GM19099 (cell line): ENCODE measurements around the gene DARS1.

Experiments
- POLR2A ChIP-seq: IDR thresholded peaks from 3 replicates; pipeline ENCODE4 v1.6.1; 2011; ENCODE audit warnings: low read depth; ENCODE audit not compliant: insufficient read length; ENCODE audit errors: extremely low read depth

DARS1 gene

DNA sequence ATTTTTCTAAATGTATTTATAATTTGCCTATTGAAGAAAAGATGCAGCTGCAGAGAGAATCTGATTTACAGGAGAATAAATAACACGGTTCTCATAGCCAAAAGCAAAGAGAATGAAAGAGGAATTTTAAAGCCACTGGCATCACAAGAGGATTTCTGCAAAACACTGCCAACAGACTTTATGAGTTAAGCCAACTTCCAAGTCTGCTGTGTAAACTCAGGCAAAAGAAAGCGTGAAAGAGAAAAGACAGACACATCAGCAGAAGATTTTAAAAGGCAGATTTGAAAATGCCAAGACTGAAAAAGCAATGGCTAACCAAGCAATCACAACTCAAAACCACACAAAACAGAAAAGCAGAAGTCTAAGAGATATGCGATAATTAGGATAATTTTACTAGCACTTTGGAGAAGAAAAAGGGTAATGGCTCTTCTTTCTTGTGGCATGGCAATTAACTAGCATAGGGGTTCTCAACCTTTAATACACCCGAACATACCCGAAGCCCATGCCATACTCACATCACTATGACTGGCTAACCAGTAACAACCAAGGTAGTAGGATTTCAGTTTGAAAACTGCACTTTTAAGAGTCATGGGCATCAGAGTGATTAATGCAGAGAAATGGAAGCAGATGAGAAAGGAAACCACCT lies 4.9 kb downstream of the DARS1 start:
- no peak for TF ChIP-seq POLR2A

DNA sequence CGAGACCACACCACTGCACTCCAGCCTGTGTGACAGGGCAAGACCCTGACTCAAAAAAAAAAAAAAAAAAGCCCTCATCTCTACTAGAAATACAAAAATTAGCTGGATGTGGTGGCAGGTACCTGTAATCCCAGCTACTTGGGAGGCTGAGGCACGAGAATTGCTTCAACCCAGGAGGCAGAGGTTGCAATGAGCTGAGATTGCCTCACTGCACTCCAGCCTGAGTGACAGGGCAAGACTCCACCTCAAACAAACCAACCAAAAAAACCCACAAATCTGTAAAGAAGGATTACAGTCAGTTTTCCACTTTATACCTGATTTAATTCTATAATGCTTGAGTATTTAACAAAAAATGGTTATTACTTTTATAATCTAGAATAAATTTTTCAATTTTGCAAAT lies 9.7 kb downstream of the DARS1 start:
- TF ChIP-seq POLR2A: no peak

DNA sequence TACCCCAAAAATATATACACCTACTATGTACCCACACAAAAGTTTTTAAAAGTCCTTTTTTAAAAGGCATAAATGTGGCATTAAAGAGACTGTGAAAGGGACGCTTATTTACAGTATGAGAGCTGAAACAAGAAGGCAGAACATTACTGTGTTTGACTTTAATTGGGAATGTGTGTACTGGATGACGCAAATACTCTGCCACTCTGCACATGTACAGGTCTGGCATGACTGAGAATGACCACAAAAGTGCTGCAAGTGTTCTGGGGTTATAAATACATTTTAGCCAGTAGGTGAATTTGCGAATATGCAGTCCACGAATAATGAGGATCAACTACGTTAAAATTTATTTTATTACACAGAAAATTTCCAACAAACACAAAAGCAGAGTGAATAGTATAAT lies 11.4 kb downstream of the DARS1 start:
- TF ChIP-seq POLR2A: no peak

DNA sequence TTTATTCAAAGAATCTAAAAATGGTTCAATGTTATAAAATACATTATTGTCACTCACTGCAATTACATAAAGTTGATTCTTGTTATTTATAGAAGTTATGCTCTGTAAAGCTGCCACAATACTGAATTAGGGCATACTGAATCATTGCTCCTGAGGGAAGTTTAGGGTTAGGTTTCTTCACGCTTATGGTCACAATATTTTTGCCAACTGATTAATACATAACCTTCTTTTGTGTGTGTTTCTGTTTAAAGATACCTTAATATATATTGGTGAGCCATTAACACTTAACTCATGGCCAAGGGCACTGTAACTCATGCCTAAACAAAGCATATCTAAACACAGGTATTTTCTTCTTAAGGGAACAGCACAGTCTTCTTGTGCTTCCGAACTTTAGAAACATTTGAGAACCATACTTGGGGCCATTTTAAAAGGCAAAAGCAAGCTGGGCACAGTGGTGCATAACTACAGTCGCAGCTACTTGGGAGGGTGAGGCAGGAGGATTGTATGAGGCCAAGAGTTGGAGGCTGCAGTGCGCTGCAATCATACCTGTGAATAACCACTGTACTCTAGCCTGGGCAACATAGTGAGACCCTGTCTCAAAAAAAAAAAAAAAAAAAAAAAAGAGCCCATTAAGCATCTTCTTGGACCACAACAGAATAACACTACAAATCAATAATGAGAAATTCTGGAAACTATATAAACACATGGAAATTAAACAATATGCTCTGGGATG lies 15.6 kb downstream of the DARS1 start:
- TF ChIP-seq POLR2A: no peak

DNA sequence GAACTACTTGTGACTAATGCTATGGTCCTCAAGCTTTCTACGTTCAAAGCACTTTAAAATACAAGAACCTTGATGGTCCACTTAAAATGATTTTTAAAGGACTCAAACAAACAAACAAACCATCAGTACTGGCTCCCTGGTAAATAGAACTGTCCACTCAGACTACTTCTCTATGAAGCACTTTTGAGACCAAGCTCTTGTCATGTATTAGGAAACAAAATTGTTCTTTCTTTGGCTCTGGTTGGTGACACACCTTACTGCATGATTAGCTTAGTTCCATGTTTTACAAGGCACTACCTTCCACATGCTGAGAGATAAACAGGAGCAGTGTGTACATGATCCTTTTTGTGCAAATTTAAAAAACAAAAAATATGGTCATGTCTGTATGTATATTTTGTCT lies 19.7 kb downstream of the DARS1 start:
- TF ChIP-seq POLR2A: no peak

DNA sequence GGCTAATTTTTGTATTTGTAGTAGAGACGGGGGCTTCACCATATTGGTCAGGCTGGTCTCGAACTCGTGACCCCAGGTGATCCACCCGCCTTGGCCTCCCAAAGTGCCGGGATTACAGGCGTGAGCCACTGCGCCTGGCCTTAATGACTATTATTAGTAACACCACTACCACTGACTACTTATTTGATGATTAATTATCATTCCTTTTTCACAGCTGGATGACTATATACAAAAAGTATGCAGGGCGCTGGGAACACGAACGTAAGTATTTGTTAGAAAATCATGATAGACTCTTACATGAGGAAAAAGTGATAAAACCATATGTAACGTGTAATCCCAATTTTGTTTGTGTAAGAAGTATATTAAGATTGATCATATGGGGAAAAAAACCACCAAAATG lies 21.6 kb downstream of the DARS1 start:
- no peak for TF ChIP-seq POLR2A

DNA sequence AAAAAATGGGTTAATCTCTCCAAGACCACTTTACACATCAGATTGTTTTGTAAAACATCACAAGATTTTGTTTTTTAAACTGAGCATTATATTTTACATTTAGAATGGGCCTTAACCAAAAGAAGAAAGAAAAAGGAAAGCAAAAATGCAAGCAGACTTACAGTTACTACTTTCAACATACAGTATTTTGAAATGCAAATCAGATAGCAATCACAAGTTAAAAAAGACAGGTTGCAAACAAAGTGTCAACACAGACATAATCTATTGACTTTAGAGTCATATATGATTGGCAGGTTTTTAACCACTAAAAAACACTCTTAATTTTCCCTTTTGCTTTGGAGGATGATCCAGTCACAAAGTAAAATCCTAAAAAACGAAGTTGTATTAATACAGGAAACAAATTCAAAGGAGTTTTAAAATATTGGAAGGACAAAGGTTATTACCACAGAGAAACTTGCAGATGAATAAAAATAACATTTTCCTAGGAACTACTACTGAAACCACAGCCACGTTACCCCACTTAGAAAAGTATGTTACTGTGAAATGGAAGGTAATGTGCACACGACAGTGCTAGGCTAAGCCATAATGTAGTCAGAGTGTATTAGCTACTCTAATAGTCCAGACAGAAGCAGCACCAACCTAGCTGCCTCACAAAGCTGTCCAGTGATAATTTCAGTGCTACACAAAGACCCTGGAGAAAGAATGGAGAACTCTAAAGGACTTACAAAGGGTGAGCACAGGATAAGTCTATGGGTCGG lies 22.9 kb downstream of the DARS1 start:
- TF ChIP-seq POLR2A: no peak

DNA sequence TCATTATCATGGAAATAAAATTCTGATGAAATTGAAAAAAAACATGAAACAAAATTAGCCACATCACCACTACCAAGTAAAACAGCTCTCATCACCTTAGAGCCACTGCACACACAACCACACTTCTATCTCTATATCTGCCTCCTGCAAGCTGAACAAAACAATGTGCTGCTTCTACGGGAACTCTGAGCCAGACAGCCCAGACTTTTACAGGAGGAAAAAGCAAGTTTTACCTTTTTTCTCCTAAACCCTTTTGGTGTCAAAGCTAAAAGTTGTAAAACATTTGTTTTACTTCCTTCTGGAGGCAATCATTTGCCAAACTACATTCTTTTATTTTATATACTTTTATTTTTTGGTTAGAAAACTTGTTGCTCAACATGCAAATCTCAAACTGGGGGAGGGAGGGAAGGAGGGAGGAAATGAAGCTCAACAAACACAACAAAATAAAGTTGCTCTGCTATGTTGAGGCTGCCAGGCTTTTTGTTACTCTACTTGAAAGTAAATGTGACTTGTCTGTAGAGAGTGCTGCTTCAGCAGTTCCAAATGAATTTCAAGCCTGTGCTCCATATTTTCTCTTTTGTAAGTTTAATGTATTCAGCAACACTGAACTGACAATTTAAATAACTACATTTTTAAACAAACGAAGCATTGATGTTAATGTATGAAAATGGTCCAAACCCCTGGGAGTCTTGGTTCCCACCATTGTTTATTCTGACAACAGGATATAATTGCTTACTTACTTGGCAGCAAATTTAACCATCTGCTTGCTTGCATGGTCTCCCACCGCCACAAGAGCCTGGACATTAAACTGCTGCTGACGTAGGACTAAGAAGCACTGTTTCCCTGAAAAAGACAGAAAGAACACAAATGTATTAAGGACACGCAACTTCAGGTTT lies 24.5 kb downstream of the DARS1 start:
- no peak for TF ChIP-seq POLR2A

DNA sequence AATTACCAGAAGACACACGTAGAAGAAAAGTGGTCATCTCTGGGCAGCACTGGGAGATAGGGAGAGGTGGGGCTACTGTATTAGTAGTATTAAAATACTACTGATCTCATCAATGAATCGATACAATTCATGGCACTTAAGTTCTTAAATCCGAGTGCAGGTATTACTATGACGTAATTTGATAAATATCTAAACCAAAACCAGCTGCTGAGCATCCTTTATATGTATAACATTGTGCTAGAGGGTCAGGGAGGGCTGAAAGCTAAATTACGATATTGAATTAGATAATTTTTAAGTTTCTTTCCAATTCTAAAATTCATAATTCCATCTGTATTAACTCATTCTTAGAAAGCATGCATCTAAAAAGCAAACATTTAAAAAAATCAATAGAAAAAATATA lies 25.3 kb downstream of the DARS1 start:
- no peak for TF ChIP-seq POLR2A

DNA sequence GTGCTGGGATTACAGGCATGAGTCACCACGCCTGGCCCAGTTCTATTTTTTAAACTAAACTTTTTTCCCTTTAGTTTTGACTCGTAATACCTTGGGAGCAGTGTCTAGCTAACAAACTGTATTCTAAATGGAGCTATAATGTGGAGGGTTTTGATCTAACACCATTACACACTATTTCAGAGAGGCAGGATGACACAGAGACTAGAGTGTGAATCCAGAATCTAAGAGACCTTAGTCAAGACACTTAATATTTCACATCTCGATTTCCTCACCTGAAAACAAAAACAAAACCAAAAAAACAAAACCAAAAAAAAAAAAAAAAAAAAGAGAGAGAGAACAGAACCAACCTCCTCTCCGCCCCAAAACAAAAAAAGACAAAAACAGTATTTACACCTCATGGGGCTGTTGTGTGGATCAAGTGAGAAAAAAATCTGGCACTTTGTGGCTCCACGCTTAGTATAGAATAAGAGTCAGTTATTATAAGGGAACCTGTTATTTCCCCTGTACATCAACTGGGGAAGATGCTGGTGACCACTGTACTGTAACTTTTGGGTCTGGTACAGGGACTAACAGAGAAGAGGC lies 31.3 kb downstream of the DARS1 start:
- TF ChIP-seq POLR2A: no peak

DNA sequence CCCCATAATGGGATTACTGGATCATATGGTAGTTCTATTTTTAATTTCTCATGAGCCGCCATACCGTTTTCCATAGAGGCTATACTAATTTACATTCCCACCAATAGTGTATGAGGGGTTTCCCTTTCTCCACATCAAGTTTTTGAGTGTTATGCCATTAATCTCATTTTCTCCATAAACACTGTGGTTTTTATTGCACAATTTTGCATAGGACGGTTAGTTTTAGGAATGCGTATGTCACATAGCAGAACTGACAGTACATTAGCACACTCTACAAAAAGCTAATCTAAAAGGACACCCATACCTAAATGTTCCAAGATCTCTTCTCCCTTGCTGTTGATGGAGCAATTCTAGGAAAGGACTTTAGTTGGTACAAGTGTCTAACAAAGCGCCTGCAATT lies 32.5 kb downstream of the DARS1 start:
- no peak for TF ChIP-seq POLR2A

DNA sequence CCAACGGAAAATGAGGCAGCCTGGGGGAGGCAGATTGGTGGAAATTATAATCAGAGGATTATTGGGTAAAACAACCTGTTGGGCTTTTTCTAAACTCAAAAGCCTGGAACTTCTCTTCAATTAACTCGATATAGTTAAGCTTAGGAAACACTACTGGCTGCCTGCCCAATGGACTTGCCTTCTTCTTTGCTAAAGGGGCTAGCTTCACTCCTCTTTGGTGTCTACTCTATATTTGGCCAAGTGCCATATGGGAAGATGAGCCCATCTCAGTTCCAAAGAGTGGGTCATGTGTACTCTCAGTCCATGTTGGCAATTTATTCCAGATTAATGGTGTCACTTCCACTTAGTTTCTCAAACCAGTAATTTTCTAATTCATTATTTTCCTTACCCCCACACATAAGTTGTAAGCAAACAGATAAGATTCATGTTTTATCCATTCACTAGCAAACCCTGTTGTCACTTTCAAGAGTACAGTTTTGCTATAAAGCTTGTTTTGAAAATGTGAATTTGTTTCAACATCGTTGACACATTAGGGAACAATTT lies 34.3 kb downstream of the DARS1 start:
- no peak for TF ChIP-seq POLR2A

DNA sequence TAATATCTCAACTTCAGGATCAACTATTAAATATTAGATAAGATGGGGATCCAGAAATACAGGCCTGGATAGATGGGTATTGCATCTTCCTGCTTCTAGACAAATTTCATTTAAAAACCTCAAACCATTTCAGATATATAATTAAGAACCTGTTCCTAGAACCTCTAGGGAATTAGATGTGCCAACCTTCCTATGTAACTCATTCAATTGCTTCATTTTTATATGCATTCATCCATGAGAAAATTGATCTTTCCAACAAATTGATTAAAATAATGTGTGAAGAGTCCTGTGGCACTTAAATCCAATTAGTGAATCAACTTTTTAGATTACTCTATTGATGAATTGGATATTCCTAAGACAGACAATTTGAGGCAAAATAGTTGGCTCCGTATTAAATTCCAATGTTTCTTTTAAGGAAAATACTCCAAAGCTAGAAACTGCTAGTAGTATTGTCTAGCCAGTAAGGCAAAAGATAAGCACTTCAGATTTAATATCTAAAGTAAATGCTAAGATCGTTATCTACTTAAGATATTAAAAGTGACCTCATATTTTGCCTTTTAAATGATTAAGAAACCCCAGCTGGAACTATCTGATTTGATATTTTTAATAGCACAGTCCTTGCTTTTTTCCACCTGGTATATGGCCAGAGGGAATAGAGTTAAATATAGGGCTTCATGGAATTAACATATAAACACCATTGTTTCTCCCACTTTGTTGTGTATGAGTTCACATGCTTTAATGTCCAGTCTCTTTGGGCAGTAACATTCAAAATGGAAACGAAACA lies 35.8 kb downstream of the DARS1 start:
- no peak for TF ChIP-seq POLR2A
